H9 (cell line): ENCODE measurements around the gene ABR. TPM values are rescaled to one million over a fixed set of nuclear protein-coding genes. Genes with fewer than 3 reads are reported as not detected.

Source experiments
- DNase-seq: peaks from one replicate; pipeline ENCODE4 v3.0.0-alpha.2; 2017
- H2AFZ ChIP-seq: one replicate; pipeline ENCODE4 v1.6.1; 2013; ENCODE audit warnings: mild to moderate bottlenecking, low read length, control low read depth, moderate library complexity
- H2AK5ac ChIP-seq: 2 replicates; pipeline ENCODE4 v1.6.1; 2013; ENCODE audit warnings: low read length, control low read depth, mixed read lengths; ENCODE audit not compliant: insufficient read length
- H2BK120ac ChIP-seq: one replicate; pipeline ENCODE4 v1.6.1; 2013; ENCODE audit warnings: low read depth, mild to moderate bottlenecking, low read length, control low read depth, inconsistent platforms; ENCODE audit not compliant: poor library complexity, severe bottlenecking
- H2BK12ac ChIP-seq: 2 replicates; pipeline ENCODE4 v1.6.1; 2013; ENCODE audit warnings: low read length, control low read depth, mixed read lengths, low read depth; ENCODE audit not compliant: insufficient read length
- H2BK15ac ChIP-seq: 2 replicates; pipeline ENCODE4 v1.6.1; 2013; ENCODE audit warnings: low read depth, low read length, control low read depth
- H2BK20ac ChIP-seq: one replicate; pipeline ENCODE4 v1.6.1; 2013; ENCODE audit warnings: low read depth, mild to moderate bottlenecking, low read length, control low read depth, inconsistent platforms; ENCODE audit not compliant: poor library complexity, severe bottlenecking
- H2BK5ac ChIP-seq: 2 replicates; pipeline ENCODE4 v1.6.1; 2013; ENCODE audit warnings: low read length, control low read depth, mixed read lengths; ENCODE audit not compliant: insufficient read length
- H3K14ac ChIP-seq: 2 replicates; pipeline ENCODE4 v1.6.1; 2013; ENCODE audit warnings: low read length, control low read depth; ENCODE audit not compliant: insufficient read depth
- H3K18ac ChIP-seq: 2 replicates; pipeline ENCODE4 v1.6.1; 2013; ENCODE audit warnings: low read depth, mild to moderate bottlenecking, mixed read lengths, low read length, control low read depth; ENCODE audit not compliant: insufficient read length
- H3K23ac ChIP-seq: 2 replicates; pipeline ENCODE4 v1.6.1; 2013; ENCODE audit warnings: low read length, control low read depth, mixed read lengths, low read depth; ENCODE audit not compliant: insufficient read length
- H3K23me2 ChIP-seq: 2 replicates; pipeline ENCODE4 v1.6.1; 2013; ENCODE audit warnings: low read depth, mild to moderate bottlenecking, mixed read lengths, low read length, control low read depth; ENCODE audit not compliant: insufficient read length, poor library complexity, severe bottlenecking
- H3K27ac ChIP-seq: 2 replicates; pipeline ENCODE4 v1.5.1; 2013; ENCODE audit warnings: low read length, control low read depth, mixed read lengths, low read depth; ENCODE audit not compliant: insufficient read length
- H3K27me3 ChIP-seq: 2 replicates; pipeline ENCODE4 v1.6.1; 2013; ENCODE audit warnings: low read length, control low read depth, inconsistent platforms; ENCODE audit not compliant: insufficient read depth
- H3K4ac ChIP-seq: 2 replicates; pipeline ENCODE4 v1.6.1; 2013; ENCODE audit warnings: low read depth, mild to moderate bottlenecking, control low read depth, inconsistent platforms, low read length, moderate library complexity
- H3K4me1 ChIP-seq: 2 replicates; pipeline ENCODE4 v1.6.1; 2013; ENCODE audit warnings: low read length, control low read depth, inconsistent platforms; ENCODE audit not compliant: insufficient read depth
- H3K4me2 ChIP-seq: 2 replicates; pipeline ENCODE4 v1.6.1; 2013; ENCODE audit warnings: low read length, control low read depth, mixed read lengths; ENCODE audit not compliant: insufficient read length, insufficient read depth
- H3K56ac ChIP-seq: 2 replicates; pipeline ENCODE4 v1.6.1; 2013; ENCODE audit warnings: low read depth, mild to moderate bottlenecking, mixed read lengths, low read length, control low read depth; ENCODE audit not compliant: insufficient read length
- H3K79me1 ChIP-seq: 2 replicates; pipeline ENCODE4 v1.6.1; 2013; ENCODE audit warnings: low read depth, mild to moderate bottlenecking, moderate library complexity, low read length, control low read depth, inconsistent platforms; ENCODE audit not compliant: insufficient read depth, poor library complexity, severe bottlenecking
- H3K79me2 ChIP-seq: 2 replicates; pipeline ENCODE4 v1.6.1; 2013; ENCODE audit warnings: low read length, control low read depth, inconsistent platforms; ENCODE audit not compliant: insufficient read depth
- H3K9ac ChIP-seq: 2 replicates; pipeline ENCODE4 v1.6.1; 2013; ENCODE audit warnings: low read length, control low read depth, mixed read lengths; ENCODE audit not compliant: insufficient read length; ENCODE audit errors: extremely low read depth
- H3K9me3 ChIP-seq: one replicate; pipeline ENCODE4 v1.6.1; 2013; ENCODE audit warnings: low read depth, low read length, inconsistent platforms; ENCODE audit not compliant: control insufficient read depth
- H3T11ph ChIP-seq: one replicate; pipeline ENCODE4 v1.6.1; 2013; ENCODE audit warnings: mild to moderate bottlenecking, low read length, control low read depth, inconsistent platforms
- H4K20me1 ChIP-seq: one replicate; pipeline ENCODE4 v1.6.1; 2013; ENCODE audit not compliant: control insufficient read depth, insufficient read length, insufficient read depth
- H4K5ac ChIP-seq: 2 replicates; pipeline ENCODE4 v1.6.1; 2013; ENCODE audit warnings: low read depth, mild to moderate bottlenecking, mixed read lengths, low read length, control low read depth; ENCODE audit not compliant: insufficient read length
- H4K8ac ChIP-seq: replicated peaks from 2 replicates; pipeline ENCODE4 v1.6.1; 2013; ENCODE audit warnings: low read length, control low read depth, mixed read lengths, low read depth; ENCODE audit not compliant: insufficient read length
- H4K91ac ChIP-seq: 2 replicates; pipeline ENCODE4 v1.6.1; 2013; ENCODE audit warnings: low read depth, mild to moderate bottlenecking, moderate library complexity, mixed read lengths, low read length, control low read depth; ENCODE audit not compliant: insufficient read length
- H3K27ac Mint-ChIP-seq, 3 experiments: 2 replicates in 2 of 3; 3 replicates in 1 of 3; pipeline ENCODE4 v1.8.0; 2020 to 2021; ENCODE audit warnings: mixed read lengths in 3 of 3, mild to moderate bottlenecking in 1 of 3, moderate library complexity in 1 of 3
- H3K27me3 Mint-ChIP-seq: 2 replicates; pipeline ENCODE4 v1.8.0; 2021; ENCODE audit warnings: low read depth, mild to moderate bottlenecking, moderate library complexity, mixed read lengths
- H3K36me3 Mint-ChIP-seq, 3 experiments: 2 replicates in 2 of 3; 3 replicates in 1 of 3; pipeline ENCODE4 v1.8.0; 2020 to 2021; ENCODE audit warnings: low read depth in 3 of 3, mixed read lengths in 3 of 3; ENCODE audit not compliant: insufficient read depth in 1 of 3
- H3K4me1 Mint-ChIP-seq, 2 experiments: 2 replicates each; pipeline ENCODE4 v1.8.0; 2020; ENCODE audit warnings: mixed read lengths in 2 of 2
- H3K4me3 Mint-ChIP-seq, 2 experiments: 2 replicates in 1 of 2; 3 replicates in 1 of 2; pipeline ENCODE4 v1.8.0; 2020 to 2021; ENCODE audit warnings: mild to moderate bottlenecking in 2 of 2, mixed read lengths in 2 of 2, moderate library complexity in 1 of 2
- H3K9me3 Mint-ChIP-seq, 2 experiments: 2 replicates in 1 of 2; 3 replicates in 1 of 2; pipeline ENCODE4 v1.8.0; 2020; ENCODE audit warnings: mild to moderate bottlenecking in 2 of 2, mixed read lengths in 2 of 2, moderate library complexity in 1 of 2
- CTCF ChIP-seq: fragments of 200-600 bp; sonication (generic); conservative IDR thresholded peaks from 3 replicates; pipeline ENCODE4 v1.8.0; 2021; ENCODE audit warnings: antibody characterized with exemption, mild to moderate bottlenecking
- WGBS: extraction: QIAGEN DNeasy Blood & Tissue Kit; methylation state at CpG from one replicate; pipeline ENCODE4 v1.1.7; 2013; ENCODE audit warnings: missing lambda C conversion rate, low lambda C conversion rate, mixed read lengths; ENCODE audit not compliant: insufficient read length; ENCODE audit errors: extremely low coverage; 5-methylcytosine and 5-hydroxymethylcytosine counted together
- total RNA-seq: library from RNA; stranded (reverse); gene quantifications from 2 replicates; pipeline ENCODE4 v1.2.1, GENCODE V29; 2021

Gene ABR
- total RNA-seq, 1 experiment from 2014 or later, result 34.7 TPM

GRCh38 chr17:988561-988960 is 191.2 kb downstream of the ABR start:
- no peak for DNase-seq
- H3K18ac ChIP-seq, result no peak overlapping the region

More at GRCh38 chr17:988561-988960, 191.2 kb downstream of the ABR start:
- Mint-ChIP-seq H3K4me1 (no peaks in the 10 kb centered on the region), H3K36me3 (no peaks in the 10 kb centered on the region), H3K27me3 (peaks cover 10% of the 10 kb centered on the region), H3K4me3 (no peak overlapping the region), H3K27ac (no peak overlapping the region), H3K9me3 (0 out of 5 replicates have a peak, but pooled peaks cover 0 to 2% of the 10 kb centered on the region in 2 experiments)
- Histone ChIP-seq H2BK12ac (no peak overlapping the region), H2BK20ac (no peak overlapping the region), H3K9me3 (no peaks in the 10 kb centered on the region), H2BK5ac (no peak overlapping the region), H3K27ac (no peak overlapping the region), H3K56ac (no peak overlapping the region), H2BK120ac (no peak overlapping the region), H3K4ac (no peak overlapping the region), H3T11ph (no peak overlapping the region), H2AK5ac (no peak overlapping the region), H3K23ac (no peak overlapping the region), H3K79me2 (no peaks in the 10 kb centered on the region; the same call in 1 of the 2 replicates), H3K9ac (no peak overlapping the region), H3K27me3 (no peaks in the 10 kb centered on the region), H4K8ac (no peak overlapping the region), H4K5ac (no peak overlapping the region), H3K23me2 (no peaks in the 10 kb centered on the region), H4K20me1 (no peaks in the 10 kb centered on the region), H3K79me1 (no peaks in the 10 kb centered on the region), H3K4me1 (no peaks in the 10 kb centered on the region), H2AFZ (no peak overlapping the region), H4K91ac (no peak overlapping the region), H2BK15ac (no peak overlapping the region), H3K14ac (no peak overlapping the region), H3K4me2 (no peak overlapping the region)
- whole genome bisulfite sequencing, result no CpG with 5 or more reads among the region's 11 CpGs
- no peak for TF ChIP-seq CTCF
